ENCODE measurements around the gene CUEDC2. TPM values are rescaled to one million over a fixed set of nuclear protein-coding genes. Genes with fewer than 3 reads are reported as not detected.

The CUEDC2 gene
- total RNA-seq, 1 donor from 2014 or later: 51.9 TPM

GRCh38 chr10:102409604-102410428, 22.6 kb downstream of the CUEDC2 start:
- no peak for DNase-seq (ENCODE audit: low spot score)

GRCh38 chr10:102408728-102409603, 23.4 kb downstream of the CUEDC2 start:
- no peak for DNase-seq (ENCODE audit: low spot score)

GRCh38 chr10:102408131-102408727, 24.1 kb downstream of the CUEDC2 start:
- DNase-seq (ENCODE audit: low spot score): no peak

GRCh38 chr10:102407425-102408130, 24.8 kb downstream of the CUEDC2 start:
- no peak for DNase-seq (ENCODE audit: low spot score)

- no peak for DNase-seq (ENCODE audit: low spot score)
Observed at GRCh38 chr10:102406815-102407214, 25.6 kb downstream of the CUEDC2 start.

GRCh38 chr10:102405632-102406031, 26.7 kb downstream of the CUEDC2 start:
- DNase-seq (ENCODE audit: low spot score): no peak

- DNase-seq (ENCODE audit: low spot score): no peak
Observed at GRCh38 chr10:102405108-102405571, 27.2 kb downstream of the CUEDC2 start.

- DNase-seq (ENCODE audit: low spot score): no peak
Observed at GRCh38 chr10:102404361-102405107, 27.8 kb downstream of the CUEDC2 start.

GRCh38 chr10:102403115-102403514, 29.3 kb downstream of the CUEDC2 start:
- no peak for DNase-seq (ENCODE audit: low spot score)

GRCh38 chr10:102402512-102402896, 29.9 kb downstream of the CUEDC2 start:
- DNase-seq (ENCODE audit: low spot score): no peak

GRCh38 chr10:102401735-102402511, 30.5 kb downstream of the CUEDC2 start:
- DNase-seq (ENCODE audit: low spot score): no peak

- DNase-seq (ENCODE audit: low spot score): no peak
Observed at GRCh38 chr10:102401342-102401654, 31.1 kb downstream of the CUEDC2 start.

GRCh38 chr10:102400598-102401341, 31.6 kb downstream of the CUEDC2 start:
- no peak for DNase-seq (ENCODE audit: low spot score)

- no peak for DNase-seq (ENCODE audit: low spot score)
Observed at GRCh38 chr10:102400076-102400475, 32.3 kb downstream of the CUEDC2 start.

- DNase-seq (ENCODE audit: low spot score): peak; percentile 90
Observed at GRCh38 chr10:102399217-102400021, 33.0 kb downstream of the CUEDC2 start.

GRCh38 chr10:102398172-102399020, 34.0 kb downstream of the CUEDC2 start:
- no peak for DNase-seq (ENCODE audit: low spot score)
